Uterus (tissue), 2 donors: ENCODE data around the gene COL4A1.

ENCODE experiments used
- POLR2A ChIP-seq, 2 donors: fragments of 450-650 bp; IDR thresholded peaks; one replicate each; pipeline ENCODE4 v1.6.1; 2016; ENCODE audit warnings: antibody characterized with exemption in 2 of 2, mild to moderate bottlenecking in 1 of 2, moderate library complexity in 1 of 2
- TF ChIP-seq, protein P1 (sequence below), 4 experiments: fragments of 200-600 bp in 2 of 4; fragments of 450-650 bp in 2 of 4; sonication (generic) in 2 of 4; IDR thresholded peaks; one replicate each; pipeline ENCODE4 v1.5.1; 2016 to 2019; ENCODE audit warnings: antibody characterized with exemption in 4 of 4, mild to moderate bottlenecking in 2 of 4, moderate library complexity in 1 of 4

DNA sequence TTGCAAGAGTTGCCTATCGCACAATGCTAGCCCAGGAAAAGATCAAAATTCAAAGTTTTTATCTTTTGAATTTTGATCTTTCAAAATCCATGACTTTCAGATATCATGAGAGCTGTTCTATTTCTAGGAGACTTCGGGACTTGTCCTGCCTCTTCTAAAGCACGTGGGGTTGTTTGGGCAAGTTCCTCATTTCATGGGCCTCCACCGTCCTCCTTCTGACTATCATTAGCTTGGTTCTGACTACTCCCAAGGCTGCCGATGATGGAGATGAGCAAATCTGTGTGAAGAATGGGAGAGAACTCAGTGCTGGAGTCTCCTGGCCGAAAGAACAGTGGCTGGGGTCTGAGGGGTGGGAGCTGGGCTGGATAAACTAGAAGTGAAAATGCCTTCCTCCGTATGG lies 86.5 kb downstream of the COL4A1 start:
- TF ChIP-seq, protein P1, sequence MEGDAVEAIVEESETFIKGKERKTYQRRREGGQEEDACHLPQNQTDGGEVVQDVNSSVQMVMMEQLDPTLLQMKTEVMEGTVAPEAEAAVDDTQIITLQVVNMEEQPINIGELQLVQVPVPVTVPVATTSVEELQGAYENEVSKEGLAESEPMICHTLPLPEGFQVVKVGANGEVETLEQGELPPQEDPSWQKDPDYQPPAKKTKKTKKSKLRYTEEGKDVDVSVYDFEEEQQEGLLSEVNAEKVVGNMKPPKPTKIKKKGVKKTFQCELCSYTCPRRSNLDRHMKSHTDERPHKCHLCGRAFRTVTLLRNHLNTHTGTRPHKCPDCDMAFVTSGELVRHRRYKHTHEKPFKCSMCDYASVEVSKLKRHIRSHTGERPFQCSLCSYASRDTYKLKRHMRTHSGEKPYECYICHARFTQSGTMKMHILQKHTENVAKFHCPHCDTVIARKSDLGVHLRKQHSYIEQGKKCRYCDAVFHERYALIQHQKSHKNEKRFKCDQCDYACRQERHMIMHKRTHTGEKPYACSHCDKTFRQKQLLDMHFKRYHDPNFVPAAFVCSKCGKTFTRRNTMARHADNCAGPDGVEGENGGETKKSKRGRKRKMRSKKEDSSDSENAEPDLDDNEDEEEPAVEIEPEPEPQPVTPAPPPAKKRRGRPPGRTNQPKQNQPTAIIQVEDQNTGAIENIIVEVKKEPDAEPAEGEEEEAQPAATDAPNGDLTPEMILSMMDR (IDR thresholded peaks at IDR 0.05): no peak
- TF ChIP-seq POLR2A (IDR thresholded peaks at IDR 0.05): no peak
